NAMALWA (cell line): ENCODE results near the gene TEX13A.
A peak's percentile ranks its signal among the peaks of the same experiment; 100 is the strongest.
"Not testable (repeated sequence)": the region's sequence is repeated elsewhere in the genome, so short reads cannot be mapped to it uniquely, and the experiment has no call there.

Experiments used
- DNase-seq: peaks from one replicate; pipeline ENCODE4 v3.0.0-alpha.2; 2015; ENCODE audit warnings: low spot score

TEX13A gene, protein sequence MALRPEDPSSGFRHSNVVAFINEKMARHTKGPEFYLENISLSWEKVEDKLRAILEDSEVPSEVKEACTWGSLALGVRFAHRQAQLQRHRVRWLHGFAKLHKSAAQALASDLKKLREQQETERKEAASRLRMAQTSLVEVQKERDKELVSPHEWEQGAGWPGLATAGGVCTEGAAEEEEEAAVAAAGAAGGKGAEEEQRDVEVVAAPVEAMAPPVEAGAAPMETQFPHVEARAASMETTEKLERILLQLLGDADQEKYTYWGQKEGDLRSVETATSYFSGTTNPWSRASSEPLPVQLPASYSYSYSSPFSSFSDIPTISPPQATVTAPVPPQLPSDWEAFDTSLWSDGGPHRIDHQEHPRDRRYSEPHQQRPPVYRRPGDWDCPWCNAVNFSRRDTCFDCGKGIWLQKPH

DNA sequence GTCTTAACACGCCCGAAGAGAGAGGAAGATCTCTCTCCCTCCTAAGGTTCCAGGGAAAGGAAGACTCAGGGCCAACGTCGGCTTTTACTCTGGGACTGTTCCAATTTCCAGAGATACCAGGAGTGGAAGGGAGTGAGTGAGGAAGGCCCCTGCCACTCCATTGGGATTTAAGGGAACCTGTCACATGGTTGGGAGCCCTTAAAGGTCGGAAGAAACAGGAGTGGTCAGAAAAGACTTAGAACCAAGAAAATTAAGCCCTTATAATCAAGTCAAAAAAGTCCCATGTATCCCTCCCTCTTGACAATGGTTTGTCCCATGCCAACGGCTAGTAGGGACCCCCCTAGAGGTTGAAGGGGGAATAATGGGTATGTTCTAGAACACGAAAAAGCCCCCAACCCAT lies at the start of gene TEX13A:
Gene TEX13A, minus strand, starts transcription at position 59 of the 400 bp plus-strand sequence. CDS start 297 bp downstream, outside the sequence.
- no peak for DNase-seq

DNA sequence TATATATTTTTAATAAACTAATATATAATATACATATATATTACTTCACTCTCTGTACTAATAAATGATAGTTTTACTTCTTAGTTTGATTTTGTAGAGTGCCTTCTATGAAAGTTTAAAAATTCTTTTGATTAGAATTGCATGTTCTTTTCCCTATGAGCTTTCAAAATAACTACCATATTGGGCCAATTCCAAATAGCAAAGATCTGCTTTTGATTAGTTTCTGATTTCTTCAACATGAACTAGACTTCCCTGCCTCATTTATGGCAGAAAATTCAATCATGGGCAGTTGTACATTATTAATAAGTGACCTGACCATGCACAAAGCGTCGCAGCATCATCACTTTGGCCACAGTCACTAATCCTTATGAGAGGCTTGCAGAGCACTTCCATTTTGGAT lies 48.9 kb upstream of the TEX13A start:
- DNase-seq, result no peak

DNA sequence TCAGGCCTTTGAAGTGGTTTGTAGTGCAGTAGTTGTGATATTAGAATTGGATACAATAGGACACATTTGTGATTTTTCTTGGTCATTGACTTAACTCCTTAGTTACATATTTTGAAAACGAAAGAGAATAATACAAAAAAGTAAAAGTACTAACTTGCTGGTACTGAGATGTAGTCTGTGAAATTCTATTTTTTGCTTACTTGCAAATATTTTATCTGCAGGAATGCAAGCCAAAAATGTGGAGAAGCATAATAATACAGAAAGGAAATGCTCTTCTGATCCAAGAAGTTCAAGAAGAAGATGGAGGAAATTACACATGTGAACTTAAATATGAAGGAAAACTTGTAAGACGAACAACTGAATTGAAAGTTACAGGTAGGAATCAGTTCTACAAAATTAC lies 46.7 kb upstream of the TEX13A start:
- no peak for DNase-seq

DNA sequence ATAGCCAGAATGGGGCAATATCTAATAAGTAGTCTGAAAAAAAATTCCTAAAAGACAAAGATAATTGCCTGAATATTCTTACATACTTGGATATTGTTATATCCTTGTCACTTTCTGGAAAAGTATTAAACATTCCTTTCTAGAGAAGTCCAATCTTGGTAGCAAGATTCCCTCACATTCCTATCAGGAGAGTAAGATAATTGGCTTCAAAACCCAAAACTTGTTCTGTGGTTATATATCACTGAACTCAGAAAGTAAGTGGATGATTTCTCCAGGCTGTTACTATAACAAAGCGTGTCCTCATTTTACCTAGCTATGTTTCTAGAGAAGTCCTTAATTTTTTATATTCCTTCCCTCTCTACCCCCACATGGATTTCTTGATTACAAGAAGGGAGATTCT lies 46.0 kb upstream of the TEX13A start:
- DNase-seq, result no peak

DNA sequence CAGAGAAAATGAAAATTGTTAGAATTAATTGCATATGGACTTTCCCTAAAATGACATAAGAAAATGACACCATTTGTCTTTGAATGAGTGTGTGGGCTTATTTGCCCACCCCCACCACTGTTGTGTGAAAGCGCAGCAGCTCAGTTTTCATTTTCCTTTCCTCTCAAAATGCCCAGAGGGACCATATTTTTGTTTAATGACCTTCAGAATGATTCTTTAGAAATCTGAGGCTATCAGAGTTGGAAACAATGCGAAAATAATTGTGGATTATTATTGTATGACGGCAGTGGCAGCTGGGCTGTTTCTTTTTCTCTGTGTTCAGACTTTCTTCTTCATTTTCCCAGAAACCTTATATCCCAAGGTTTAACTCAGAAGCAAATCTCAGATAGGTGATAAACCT lies 44.6 kb upstream of the TEX13A start:
- DNase-seq, result no peak

DNA sequence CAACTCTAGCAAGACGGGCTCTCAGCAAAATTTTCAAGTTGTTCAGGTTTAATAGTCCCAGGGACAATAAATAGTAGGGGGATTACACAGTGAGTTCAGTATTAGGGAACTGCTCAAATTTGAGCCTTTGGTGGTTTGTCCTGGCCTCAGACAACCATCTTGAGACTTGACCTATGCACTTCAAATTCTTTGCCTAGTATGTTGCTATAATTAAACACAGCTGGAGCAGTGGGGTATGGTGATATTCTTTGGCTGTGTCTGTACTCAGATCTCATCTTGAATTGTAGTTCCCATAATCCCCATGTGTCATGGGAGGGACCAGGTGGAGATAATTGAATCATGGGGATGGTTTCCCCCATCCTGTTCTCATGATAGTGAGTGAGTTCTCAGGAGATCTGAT lies 43.3 kb upstream of the TEX13A start:
- DNase-seq, result no peak

DNA sequence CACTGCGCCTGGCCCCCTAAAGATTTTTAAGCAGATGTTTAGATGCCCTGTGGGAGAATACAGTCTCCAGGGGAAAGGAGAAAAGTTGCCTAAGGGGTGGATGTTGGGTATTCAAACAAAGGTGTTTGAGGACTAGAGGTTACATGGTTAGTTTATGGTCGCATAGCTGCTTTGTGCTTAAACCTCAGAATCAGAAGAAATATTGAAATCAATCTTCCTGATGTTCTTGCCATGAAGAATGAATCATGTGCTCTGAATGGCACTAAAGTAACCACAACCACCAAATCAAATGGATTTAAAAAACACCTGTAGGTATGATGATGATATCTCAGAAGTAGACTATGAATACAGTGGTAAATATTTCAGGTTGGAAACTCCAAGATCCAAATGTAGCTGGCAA lies 42.7 kb upstream of the TEX13A start:
- DNase-seq, result no peak

DNA sequence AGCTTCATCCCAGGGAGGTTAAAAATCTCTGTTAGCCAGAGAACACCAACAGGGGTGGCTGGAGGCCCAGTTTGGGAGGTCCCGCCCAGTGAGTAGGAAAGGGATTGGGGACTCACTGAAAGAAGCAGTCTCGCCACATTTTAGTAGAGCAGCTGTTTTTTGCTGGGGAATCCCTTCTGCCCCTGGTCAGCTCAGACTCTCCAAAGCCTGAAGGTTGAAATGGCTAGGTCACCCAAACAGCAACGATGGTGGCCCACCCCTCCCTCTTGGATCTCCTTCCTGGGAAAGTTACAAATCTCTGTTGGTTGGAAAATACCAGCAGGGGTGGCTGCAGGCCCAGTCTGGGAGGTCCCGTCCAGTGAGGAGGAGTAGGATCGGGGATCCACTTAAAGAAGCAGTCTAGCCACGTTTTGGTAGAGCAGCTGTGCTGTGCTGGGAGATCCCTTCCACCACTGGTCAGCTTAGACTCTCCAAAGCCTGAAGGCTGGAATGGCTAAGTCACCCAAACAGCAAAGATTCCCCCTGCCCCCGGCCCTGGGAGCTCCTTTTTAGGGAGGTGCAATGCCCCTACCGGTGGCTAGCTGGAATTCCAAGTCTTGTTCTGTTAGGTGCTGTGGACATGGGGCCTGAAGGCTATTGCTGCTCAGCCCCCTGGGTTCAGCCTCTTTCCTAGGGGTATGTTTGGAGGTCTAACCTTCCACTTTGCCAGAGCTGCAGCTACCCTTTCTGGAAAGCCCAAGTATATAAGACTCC lies 40.0 kb upstream of the TEX13A start:
- DNase-seq, result no peak

DNA sequence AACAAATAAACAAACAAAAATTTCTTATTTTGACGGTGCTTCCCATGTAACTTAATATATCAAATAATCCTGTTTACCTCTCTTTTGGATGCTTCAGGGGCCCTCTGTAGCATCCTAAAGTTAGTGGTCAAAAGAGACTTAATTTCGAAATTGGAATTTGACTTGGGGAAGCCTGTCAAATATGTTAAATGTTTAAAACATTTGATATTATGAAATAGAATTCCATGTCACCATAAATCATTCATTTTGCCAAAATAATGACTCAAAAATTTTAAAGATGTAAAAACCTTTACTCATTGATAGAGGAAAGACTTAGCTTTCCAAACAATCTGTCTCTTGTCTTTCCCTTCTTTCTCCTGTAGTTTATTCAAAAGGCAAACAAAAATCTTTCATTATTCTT lies 20.6 kb upstream of the TEX13A start:
- DNase-seq, result no peak

DNA sequence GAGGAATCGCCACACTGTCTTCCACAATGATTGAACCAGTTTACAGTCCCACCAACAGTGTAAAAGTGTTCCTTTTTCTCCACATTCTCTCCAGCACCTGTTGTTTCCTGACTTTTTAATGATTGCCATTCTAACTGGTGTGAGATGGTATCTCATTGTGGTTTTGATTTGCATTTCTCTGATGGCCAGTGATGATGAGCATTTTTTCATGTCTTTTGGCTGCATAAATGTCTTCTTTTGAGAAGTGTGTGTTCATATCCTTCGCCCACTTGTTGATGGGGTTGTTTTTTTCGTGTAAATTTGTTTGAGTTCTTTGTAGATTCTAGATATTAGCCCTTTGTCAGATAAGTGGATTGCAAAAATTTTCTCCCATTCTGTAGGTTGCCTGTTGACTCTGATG lies 16.9 kb upstream of the TEX13A start:
- not testable (repeated sequence) for DNase-seq

DNA sequence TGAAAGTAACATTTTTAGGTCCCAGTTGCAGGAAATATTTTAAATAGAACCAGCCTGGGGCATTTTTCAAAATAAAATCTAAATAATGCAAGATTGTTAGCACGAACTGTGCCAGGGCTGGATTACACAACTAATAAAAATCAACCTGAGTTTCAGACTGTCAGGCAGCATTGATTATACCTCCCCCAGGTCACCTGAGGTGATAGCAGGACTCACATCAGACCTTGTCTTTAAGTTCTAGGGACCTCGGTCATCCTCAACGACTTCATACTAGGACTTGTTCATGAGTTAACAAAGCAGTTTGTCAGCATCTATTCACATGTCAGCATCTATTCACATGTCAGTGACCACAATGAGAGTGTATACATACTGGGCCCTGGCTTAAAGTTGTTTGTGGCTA lies 8.7 kb upstream of the TEX13A start:
- no peak for DNase-seq

DNA sequence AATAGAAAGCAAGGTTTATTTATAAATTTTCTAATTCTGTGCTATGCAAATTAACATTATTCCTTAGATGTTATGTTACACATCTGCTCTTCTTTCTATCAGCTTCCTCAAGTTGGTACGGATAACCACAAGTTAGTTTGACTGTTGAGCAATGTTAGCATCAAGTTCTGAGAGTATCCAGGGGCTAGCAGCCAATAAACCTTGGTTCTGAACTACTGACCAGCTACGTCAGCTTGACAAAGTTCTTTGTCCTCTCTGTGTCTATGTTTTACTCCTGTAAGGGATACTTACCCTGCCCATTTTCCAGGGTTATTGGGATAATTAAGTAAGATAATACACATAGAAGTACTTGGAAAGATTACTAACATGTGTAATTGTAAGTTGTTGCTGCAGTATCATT lies 8.1 kb upstream of the TEX13A start:
- DNase-seq, result no peak

DNA sequence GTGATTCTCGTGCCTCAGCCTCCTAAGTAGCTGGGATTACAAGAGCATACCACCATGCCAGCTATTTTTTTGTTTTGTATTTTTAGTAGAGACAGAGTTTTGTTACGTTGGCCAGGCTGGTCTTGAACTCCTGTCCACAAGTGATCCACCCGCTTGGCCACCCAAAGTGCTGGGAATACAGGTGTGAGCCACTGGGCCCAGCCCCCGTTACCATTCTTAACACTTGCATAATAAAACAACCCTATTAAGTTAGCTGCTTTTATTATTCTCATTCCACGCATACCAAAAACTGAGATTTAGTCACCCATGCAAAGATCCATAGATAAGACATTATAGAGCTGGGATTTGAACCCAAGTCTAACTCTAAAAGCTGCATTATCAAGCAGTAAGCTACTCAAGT lies 6.0 kb upstream of the TEX13A start:
- DNase-seq, result no peak

DNA sequence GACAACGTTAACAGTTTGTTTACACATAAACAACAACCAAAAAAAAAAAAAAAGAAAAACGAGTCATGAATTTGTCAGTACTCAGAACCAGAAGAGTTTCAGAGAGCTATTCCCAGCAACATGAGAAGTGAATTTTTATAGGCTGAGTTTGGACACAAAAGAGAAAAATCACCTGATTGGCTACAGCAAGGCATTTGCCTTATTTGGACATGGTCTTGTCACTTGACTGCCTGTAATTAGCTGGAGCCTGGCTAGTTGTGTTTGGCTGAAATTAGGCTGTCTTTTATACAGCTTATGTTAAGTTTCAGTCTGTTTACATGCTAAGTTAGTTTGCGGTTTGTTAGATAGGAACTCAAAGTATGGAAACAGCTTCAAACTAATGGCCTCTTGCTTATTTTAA lies 880 bp upstream of the TEX13A start:
- no peak for DNase-seq

DNA sequence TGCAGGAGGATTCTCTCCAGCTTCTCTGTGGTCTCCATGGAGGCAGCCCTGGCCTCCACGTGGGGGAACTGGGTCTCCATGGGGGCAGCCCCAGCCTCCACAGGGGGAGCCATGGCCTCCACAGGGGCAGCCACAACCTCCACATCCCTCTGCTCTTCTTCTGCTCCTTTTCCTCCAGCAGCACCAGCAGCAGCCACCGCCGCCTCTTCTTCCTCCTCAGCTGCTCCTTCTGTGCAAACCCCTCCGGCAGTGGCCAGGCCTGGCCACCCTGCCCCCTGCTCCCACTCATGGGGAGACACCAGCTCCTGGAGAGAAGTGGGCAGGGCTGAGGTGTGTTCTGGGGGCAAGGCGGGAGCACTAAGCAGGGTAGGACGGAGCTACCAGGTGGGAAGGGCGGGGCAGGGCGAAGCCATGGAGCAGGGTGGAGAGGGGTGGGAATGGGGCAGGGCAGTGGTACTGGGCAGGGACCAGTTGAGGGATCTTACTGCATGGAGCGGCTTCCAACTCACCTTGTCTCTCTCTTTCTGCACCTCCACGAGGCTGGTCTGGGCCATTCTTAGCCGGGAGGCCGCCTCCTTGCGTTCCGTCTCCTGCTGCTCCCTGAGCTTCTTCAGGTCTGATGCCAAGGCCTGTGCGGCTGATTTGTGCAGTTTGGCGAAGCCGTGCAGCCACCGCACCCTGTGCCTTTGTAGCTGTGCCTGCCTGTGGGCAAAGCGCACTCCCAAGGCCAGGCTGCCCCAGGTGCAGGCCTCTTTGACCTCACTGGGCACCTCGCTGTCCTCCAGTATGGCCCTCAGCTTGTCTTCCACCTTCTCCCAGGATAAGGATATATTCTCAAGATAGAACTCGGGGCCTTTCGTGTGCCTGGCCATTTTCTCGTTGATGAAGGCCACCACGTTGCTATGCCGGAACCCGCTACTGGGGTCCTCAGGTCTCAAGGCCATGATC lies 766 bp downstream of the TEX13A start:
- no peak for DNase-seq

DNA sequence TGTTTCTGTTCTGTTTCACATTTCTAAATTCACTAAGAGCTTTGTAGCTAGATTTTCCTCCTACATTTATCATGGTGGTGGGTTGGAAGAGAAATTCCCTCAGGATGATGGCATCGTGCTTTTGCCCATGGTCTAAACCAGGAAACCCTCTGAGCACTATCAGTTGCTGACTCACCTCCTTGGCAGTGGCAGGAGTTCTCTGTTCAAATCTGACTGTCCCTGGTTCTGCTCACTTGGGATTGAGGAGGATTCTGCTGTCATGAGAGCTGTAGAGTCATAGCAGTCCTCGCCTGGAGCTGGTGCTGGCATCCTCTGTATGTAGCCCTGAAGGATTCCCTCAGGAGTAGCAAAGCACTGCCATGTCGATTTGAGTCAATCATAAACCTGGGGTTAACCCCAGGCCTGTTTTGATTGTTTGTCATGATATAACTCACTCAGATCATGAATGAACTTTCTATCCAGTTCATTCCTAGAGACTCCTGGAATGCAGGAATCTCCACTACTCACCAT lies 9.4 kb downstream of the TEX13A start:
- no peak for DNase-seq

DNA sequence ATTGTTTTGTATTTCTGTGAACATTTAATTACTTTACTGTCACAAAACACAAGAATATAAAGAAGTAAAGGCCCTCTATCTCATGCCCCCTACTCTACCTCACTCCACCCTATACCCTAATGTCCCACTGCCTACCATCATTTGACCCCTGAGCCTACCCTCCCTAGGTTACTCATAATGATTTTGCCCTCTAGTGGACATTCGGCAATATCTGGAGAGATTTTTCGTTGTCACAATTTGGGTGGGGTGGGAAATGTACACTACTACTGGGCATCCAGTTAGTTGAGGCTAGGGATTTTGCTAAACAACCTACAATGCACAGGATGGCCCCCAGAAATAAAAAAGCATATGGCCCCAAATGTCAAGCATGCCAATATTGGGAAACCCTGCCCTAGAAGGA lies 10.2 kb downstream of the TEX13A start:
- peak; percentile 2 for DNase-seq

DNA sequence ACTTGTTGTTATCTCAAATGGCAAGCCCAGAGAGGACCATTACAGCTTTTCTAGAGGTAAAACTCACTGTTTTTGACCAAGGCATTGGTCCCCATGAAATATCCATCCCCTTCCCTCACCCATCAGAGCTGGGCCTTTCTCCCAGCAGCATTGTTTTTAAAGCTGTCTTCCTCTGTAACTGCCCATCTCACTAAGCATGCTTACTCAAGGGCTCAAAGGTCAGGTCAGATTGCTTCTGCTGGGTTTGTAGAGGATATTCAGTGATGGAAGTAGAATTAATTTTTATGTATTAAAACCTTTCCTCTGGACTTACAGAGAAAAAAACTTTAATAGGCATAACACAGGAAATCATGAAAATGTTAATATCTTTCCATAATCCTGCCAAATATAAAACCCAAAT lies 11.1 kb downstream of the TEX13A start:
- no peak for DNase-seq

DNA sequence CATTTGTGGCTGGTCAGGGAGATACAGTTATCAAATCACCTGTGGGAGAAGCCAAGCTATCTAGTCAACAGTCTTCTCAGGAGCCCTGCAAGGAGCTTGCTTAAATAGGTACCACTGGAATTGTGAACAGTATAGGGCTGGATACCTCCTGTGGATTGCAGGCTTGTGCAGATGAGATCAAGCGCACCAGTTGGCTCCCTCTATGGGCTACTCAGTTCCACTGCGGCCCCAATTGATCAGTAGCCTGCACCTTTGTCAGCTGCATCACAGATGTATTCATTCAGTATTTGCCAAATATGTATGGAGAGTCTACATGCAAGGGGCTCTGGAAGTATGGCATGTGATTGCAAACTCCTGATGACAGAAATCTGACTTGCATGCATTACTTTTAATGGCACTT lies 28.6 kb downstream of the TEX13A start:
- DNase-seq, result peak; percentile 16

DNA sequence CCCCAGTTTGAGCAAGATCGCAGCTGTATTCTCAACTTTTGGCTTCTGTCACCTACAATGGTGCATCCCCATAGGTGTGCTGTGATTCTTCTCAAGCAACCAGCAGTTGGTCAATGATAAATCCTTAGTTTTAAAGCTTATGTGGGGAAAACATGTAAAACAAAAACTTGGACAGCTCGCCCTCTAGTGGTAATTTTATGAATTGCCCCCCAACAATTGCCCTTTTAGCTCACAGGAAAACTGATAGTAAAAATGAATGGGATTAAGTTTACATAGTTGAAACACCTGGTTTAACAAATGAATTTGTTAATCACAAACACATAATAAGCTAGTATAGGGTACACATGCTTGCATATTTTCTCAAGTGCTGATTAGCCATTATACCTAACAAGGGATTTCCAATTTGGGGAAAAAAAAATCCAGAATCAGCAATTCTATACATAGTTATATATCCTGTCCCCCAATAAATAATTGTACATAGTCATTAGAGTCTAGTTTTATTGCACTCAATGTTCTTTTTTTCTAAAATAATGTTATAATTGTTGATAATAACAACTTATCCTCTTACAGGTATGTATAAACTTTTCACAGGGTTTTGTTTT lies 30.1 kb downstream of the TEX13A start:
- DNase-seq, result peak; percentile 34

DNA sequence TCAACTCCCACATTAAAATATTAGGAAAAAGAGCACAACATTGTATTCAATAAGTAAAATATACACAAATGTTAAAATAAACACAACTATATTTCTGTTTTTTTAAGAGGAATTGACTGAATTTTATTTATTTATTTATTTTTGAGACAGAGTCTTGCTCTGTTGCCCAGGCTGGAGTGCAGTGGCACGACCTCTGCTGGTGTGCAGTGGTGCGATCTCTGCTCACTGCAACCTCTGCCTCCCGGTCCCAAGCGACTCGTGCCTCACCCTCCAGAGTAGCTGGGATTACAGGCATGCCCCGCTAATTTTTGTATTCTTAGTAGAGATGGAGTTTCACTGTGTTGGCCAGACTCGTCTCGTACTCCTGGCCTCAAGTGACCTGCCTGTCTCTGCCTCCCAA lies 31.4 kb downstream of the TEX13A start:
- no peak for DNase-seq

DNA sequence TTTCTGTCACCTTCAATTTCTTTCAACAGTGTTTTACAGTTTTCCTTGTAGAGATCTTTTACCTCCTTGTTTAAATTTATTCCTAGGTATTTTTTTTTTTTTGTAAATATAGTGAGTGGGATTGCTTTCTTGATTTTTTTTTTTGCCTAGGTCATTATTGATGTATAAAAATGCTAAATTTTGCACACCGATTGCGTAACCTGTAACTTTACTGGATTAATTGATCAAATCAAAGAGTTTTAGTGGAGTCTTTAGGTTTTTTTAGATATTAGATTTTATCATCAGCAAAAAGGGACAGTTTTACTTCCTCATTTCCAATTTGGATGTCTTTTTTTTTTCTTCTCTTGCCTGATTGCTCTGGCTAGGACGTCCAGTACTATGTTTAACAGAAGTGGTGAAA lies 40.9 kb downstream of the TEX13A start:
- DNase-seq, result no peak
